Stimulated activated CD8-positive, alpha-beta memory T cell treated with anti-CD3 and anti-CD28 coated beads, Interleukin-2, amount 100 ng/mL, for 1 hour (primary cell): ENCODE data around the gene EEFSEC.

Experiments
- DNase-seq, 2 donors: peaks; one replicate each; pipeline ENCODE4 v3.0.0-alpha.2; 2020; ENCODE audit warnings: low read depth in 2 of 2

The EEFSEC gene

GRCh38 chr3:128426128-128426921, 273.0 kb downstream of the EEFSEC start:
- DNase-seq = peak in 1 of 2 donors; percentile 32

GRCh38 chr3:128427175-128427857, 274.0 kb downstream of the EEFSEC start:
- no peak for DNase-seq

- no peak for DNase-seq
Observed at GRCh38 chr3:128427872-128428822, 274.9 kb downstream of the EEFSEC start.

DNA sequence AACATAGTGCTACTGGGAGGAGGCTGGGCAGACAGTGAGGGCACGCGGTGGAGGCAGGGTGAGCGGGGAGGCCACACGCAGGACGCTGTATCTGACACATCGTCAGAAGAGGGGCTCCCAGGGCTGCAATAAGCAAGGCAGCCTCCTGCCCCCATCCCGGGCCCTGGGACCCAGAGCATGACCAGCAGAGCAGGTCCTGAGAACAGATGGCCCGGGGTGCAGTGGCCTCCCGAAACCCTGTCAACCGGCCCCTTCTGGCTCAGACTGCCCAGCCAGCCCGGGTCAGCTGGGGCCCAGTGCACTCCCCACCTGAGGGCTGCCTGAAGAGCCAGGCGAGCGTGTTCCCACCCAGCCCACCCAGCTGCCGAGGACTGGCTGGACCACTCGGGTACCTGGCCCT, 276.0 kb downstream of the EEFSEC start:
- no peak for DNase-seq

- no peak for DNase-seq
Observed at GRCh38 chr3:128429751-128430150, 276.5 kb downstream of the EEFSEC start.

- DNase-seq = no peak
Observed at GRCh38 chr3:128430301-128430700, 277.0 kb downstream of the EEFSEC start.

DNA sequence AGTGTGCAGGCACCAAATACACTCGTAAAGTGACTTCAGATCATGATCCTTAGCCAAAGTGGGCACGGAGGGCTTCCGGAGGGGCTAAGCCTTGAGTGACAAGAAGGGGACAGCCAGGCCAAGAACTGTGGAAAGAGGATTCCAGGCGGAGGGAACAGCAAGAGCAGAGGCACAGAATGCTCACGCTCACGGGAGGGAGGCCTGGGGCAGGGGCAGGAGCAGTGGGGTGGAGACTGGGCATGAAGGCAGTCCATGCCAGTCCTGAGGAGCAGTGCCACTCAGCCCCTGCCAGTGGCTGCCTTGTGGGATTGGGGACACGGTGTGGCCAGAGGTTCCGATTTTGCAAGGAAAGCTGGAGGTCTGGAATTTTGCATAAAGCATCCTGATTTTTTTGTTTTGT, 277.4 kb downstream of the EEFSEC start:
- no peak for DNase-seq

GRCh38 chr3:128431803-128432300, 278.6 kb downstream of the EEFSEC start:
- no peak for DNase-seq

- no peak for DNase-seq
Observed at GRCh38 chr3:128432301-128432970, 279.2 kb downstream of the EEFSEC start.

- DNase-seq = no peak
Observed at GRCh38 chr3:128432971-128433836, 279.9 kb downstream of the EEFSEC start.

- DNase-seq = no peak
Observed at GRCh38 chr3:128433837-128434165, 280.5 kb downstream of the EEFSEC start.

- DNase-seq = no peak
Observed at GRCh38 chr3:128434524-128434923, 281.2 kb downstream of the EEFSEC start.

GRCh38 chr3:128435058-128435457, 281.8 kb downstream of the EEFSEC start:
- no peak for DNase-seq

- no peak for DNase-seq
Observed at GRCh38 chr3:128435561-128435960, 282.3 kb downstream of the EEFSEC start.

- DNase-seq = no peak
Observed at GRCh38 chr3:128436214-128436613, 282.9 kb downstream of the EEFSEC start.

- DNase-seq = no peak
Observed at GRCh38 chr3:128438488-128439072, 285.3 kb downstream of the EEFSEC start.

- no peak for DNase-seq
Observed at GRCh38 chr3:128439226-128439625, 285.9 kb downstream of the EEFSEC start.

- no peak for DNase-seq
Observed at GRCh38 chr3:128442070-128442469, 288.8 kb downstream of the EEFSEC start.

DNA sequence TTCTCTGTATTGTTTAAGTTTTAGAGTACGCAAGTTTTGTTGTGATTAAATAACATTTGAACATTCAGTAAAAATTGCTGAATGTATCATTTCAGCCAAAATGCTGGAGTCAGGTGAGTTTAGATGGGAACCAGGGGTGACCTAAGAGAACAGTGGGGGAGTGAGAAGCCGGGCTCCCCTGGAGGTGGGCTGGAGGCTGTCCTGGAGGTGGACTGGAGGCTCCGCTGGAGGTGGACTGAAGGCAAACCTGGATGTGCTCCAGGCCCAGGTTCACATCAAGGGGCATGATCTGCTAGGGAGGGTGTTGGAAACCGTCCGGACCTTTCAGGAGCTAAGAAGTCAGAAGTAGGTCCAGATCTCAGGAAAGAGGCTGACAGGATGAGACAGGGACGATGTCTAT, 289.7 kb downstream of the EEFSEC start:
- DNase-seq = no peak

DNA sequence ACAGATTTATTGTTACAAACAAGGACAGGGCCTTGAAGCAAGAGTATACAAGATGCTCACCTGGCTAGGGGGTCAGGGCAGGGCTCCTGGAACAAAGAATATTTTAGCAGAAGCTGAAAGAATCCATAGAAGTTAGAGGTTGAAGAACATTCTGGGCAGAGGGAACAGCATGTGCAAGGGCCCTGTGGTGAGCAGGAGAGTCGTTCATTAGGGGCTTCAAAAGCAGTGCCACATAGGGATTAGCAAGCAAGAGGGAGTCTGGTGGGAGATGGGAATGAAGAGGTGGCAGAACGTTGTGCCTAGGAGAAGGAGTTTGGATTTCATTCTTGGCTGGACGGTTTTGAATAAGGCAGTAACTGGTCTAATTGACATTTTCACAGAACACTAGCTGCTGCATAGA, 290.5 kb downstream of the EEFSEC start:
- no peak for DNase-seq
